GM13976 (cell line): ENCODE data around the gene FPGS.
A peak's percentile ranks its signal among the peaks of the same experiment; 100 is the strongest.

Experiments used
- DNase-seq: peaks from one replicate; pipeline ENCODE4 v3.0.0; 2012; ENCODE audit warnings: low spot score
- in situ Hi-C: fragments of 300-500 bp; cut with MboI; formaldehyde crosslinking; loops from one replicate; pipeline ENCODE4 v1.12.0; 2022; ENCODE audit warnings: low sequenced_read_pairs, mixed read lengths, inconsistent platforms; ENCODE audit not compliant: unreplicated experiment
- TF ChIP-seq, protein P1 (sequence below): IDR thresholded peaks from 2 replicates; pipeline ENCODE4 v1.5.1; 2012; ENCODE audit warnings: borderline replicate concordance, mild to moderate bottlenecking; ENCODE audit not compliant: insufficient read depth; ENCODE audit errors: extremely low read depth, missing control alignments, control extremely low read depth

Gene FPGS

GRCh38 chr9:127794001-127794791 is 8.5 kb upstream of the FPGS start:
- TF ChIP-seq, protein P1, sequence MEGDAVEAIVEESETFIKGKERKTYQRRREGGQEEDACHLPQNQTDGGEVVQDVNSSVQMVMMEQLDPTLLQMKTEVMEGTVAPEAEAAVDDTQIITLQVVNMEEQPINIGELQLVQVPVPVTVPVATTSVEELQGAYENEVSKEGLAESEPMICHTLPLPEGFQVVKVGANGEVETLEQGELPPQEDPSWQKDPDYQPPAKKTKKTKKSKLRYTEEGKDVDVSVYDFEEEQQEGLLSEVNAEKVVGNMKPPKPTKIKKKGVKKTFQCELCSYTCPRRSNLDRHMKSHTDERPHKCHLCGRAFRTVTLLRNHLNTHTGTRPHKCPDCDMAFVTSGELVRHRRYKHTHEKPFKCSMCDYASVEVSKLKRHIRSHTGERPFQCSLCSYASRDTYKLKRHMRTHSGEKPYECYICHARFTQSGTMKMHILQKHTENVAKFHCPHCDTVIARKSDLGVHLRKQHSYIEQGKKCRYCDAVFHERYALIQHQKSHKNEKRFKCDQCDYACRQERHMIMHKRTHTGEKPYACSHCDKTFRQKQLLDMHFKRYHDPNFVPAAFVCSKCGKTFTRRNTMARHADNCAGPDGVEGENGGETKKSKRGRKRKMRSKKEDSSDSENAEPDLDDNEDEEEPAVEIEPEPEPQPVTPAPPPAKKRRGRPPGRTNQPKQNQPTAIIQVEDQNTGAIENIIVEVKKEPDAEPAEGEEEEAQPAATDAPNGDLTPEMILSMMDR: no peak
- in situ Hi-C loops: no loop called here
- no peak for DNase-seq

- in situ Hi-C loops: no loop called here
- peak; percentile 23 for DNase-seq
- TF ChIP-seq, protein P1: no peak
Measured at GRCh38 chr9:127796225-127796813, 6.4 kb upstream of the FPGS start.

DNA sequence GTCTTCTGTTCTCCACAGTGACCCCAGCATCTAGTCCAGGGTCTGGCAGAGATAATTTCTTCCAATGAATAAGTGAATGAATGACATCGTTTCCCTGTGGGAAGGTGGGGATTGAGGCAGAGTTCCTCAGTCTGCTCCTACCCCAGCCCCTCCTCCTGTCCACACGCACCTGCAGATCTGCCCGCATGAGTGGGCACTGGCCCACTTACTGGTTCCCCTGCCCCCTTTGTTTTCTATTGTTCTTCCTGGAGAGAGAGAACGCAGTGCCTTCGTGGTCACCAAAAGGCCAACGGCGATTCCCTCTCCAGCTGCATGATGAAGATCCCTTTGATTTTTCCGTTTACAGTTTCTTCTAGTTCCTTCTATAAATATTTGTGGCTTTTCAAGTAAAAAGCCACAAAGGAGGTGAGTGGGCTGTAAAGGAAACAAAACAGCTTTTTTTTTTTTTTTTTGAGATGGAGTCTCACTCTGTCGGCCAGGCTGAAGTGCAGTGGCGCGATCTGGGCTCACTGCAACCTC is 5.8 kb upstream of the FPGS start:
- in situ Hi-C loops: no loop called here
- TF ChIP-seq, protein P1: no peak
- DNase-seq: no peak

DNA sequence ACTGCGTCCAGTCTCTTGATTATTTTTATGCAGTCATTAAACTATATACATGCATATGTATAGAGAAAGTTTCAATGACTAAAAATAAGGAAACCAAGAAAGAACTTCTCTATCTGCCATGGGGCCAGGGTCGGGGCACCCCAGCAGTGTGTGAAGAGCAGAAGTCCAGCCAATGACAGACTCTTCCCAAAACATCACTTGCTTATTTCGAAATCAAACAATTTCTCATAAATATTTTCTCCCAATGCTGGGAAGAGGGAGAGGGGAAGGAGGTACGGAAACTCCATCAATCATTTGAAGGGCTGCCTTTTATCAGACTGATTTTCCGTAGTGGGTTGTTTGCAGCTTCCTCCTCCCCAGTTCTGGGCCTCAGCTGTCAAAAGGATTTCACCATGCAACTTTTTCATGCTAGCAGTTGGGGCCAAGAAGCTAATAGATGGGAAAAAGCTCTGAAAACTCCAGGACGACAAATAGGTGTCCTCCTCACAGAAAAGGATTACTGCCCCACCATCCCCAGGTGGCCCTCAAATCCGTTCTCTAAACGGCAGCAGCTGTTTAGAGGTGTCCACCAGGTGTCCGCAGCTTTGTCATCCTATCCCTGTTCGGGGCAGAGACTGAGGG is 617 bp upstream of the FPGS start:
- DNase-seq: no peak
- in situ Hi-C loops: no loop called here
- TF ChIP-seq, protein P1: no peak

DNA sequence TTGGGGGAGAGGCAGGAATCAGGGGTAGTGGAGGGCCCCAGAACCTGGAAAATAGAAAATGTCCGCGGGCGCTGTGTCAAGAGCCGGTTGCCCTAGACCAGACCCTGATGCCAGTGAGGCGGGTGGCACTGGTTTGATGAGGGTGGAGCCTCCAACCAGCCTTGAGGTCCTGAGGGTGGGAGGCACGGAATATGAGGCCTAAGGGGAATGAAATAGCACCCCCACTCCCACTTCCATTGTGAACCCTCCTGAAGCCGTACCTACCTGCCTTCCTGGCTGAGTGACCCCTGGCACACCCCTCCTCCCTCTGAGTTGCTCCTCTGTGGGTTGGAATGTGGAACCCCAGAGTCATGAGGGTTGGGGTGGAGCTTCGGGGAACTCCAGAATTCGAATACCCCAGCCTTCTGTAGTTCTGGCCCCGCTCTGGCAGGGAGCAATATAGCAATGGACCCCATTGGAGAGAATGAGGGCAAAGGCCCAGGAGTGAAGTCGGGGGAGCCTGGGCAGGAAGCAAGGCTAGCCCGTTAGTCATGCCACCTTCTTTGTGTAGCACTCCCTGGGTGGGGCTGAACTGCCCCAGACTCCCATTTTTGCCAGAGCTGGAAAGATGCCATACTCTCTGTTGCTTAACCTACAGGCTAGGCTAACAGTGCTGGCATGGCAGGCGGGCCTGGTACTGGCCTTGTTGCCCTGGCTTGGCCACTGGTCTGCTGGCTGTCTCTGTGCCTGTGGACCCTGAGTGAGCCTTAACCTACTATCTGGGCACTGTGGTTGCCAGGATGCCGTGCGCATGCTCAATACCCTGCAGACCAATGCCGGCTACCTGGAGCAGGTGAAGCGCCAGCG is 1.0 kb downstream of the FPGS start:
- in situ Hi-C loops: no loop called here
- peak; percentile 38 for DNase-seq

GRCh38 chr9:127805620-127806019 is 2.9 kb downstream of the FPGS start:
- in situ Hi-C loops: no loop called here
- DNase-seq: no peak
- TF ChIP-seq, protein P1: no peak

More for the DNA sequence above, 1.0 kb downstream of the FPGS start:
- TF ChIP-seq, protein P1: no peak
